ENCODE data around the gene SCGB1D1.
A peak's percentile ranks its signal among the peaks of the same experiment; 100 is the strongest.
"Not testable (repeated sequence)": the region's sequence is repeated elsewhere in the genome, so short reads cannot be mapped to it uniquely, and the experiment has no call there.

Gene SCGB1D1

GRCh38 chr11:62169448-62169847 lies 20.6 kb upstream of the SCGB1D1 start:
- DNase-seq = no peak

- DNase-seq = no peak
Observed at GRCh38 chr11:62169935-62170334, 20.1 kb upstream of the SCGB1D1 start.

GRCh38 chr11:62171261-62171723 lies 18.7 kb upstream of the SCGB1D1 start:
- peak; percentile 59 for DNase-seq

GRCh38 chr11:62172294-62172693 lies 17.7 kb upstream of the SCGB1D1 start:
- DNase-seq = no peak

- DNase-seq = no peak
Observed at GRCh38 chr11:62176766-62177165, 13.2 kb upstream of the SCGB1D1 start.

GRCh38 chr11:62179995-62180394 lies 10.0 kb upstream of the SCGB1D1 start:
- DNase-seq = no peak

GRCh38 chr11:62181097-62181496 lies 8.9 kb upstream of the SCGB1D1 start:
- no peak for DNase-seq

- no peak for DNase-seq
Observed at GRCh38 chr11:62182147-62182891, 7.7 kb upstream of the SCGB1D1 start.

GRCh38 chr11:62186195-62186594 lies 3.8 kb upstream of the SCGB1D1 start:
- DNase-seq = no peak

GRCh38 chr11:62193952-62194351 lies 3.9 kb downstream of the SCGB1D1 start:
- DNase-seq = no peak

GRCh38 chr11:62195010-62195409 lies 5.0 kb downstream of the SCGB1D1 start:
- not testable (repeated sequence) for DNase-seq

GRCh38 chr11:62195945-62196344 lies 5.9 kb downstream of the SCGB1D1 start:
- DNase-seq = no peak

- DNase-seq = not testable (repeated sequence)
Observed at GRCh38 chr11:62197400-62197799, 7.4 kb downstream of the SCGB1D1 start.

- DNase-seq = no peak
Observed at GRCh38 chr11:62201376-62201775, 11.4 kb downstream of the SCGB1D1 start.

GRCh38 chr11:62202910-62203309 lies 12.9 kb downstream of the SCGB1D1 start:
- no peak for DNase-seq

- no peak for DNase-seq
Observed at GRCh38 chr11:62204430-62204829, 14.4 kb downstream of the SCGB1D1 start.

- DNase-seq = no peak
Observed at GRCh38 chr11:62205441-62205840, 15.4 kb downstream of the SCGB1D1 start.

GRCh38 chr11:62206276-62207066 lies 16.5 kb downstream of the SCGB1D1 start:
- not testable (repeated sequence) for DNase-seq

- no peak for DNase-seq
Observed at GRCh38 chr11:62208785-62209144, 18.7 kb downstream of the SCGB1D1 start.

GRCh38 chr11:62217191-62217748 lies 27.3 kb downstream of the SCGB1D1 start:
- no peak for DNase-seq

GRCh38 chr11:62221498-62221897 lies 31.5 kb downstream of the SCGB1D1 start:
- no peak for DNase-seq

GRCh38 chr11:62223095-62223494 lies 33.1 kb downstream of the SCGB1D1 start:
- DNase-seq = no peak

- no peak for DNase-seq
Observed at GRCh38 chr11:62233730-62234129, 43.7 kb downstream of the SCGB1D1 start.

- DNase-seq = no peak
Observed at GRCh38 chr11:62236187-62236586, 46.2 kb downstream of the SCGB1D1 start.

Measured in activated T-cell treated with anti-CD3 and anti-CD28 coated beads, Interleukin-2, amount 50 U/mL, for 1 hour (primary cell).